HepG2 (cell line): Measurements from ENCODE around the gene TASP1. TPM values are rescaled to one million over a fixed set of nuclear protein-coding genes. Genes with fewer than 3 reads are reported as not detected.

Experiments
- ASH2L ChIP-seq: fragments of 300-600, 200-600 bp; sonication (generic); IDR thresholded peaks from 2 replicates; pipeline ENCODE4 v1.7.0; 2017; ENCODE audit warnings: low read depth, mild to moderate bottlenecking, moderate library complexity, mixed read lengths, low read length; ENCODE audit not compliant: insufficient read length
- BHLHE40 ChIP-seq: IDR thresholded peaks from 2 replicates; pipeline ENCODE4 v1.6.1; 2011; ENCODE audit warnings: low read length, improper control_type of control experiment
- DBP ChIP-seq: sonication (generic); formaldehyde crosslinking; IDR thresholded peaks from 2 replicates; pipeline ENCODE4 v1.4.0; 2020; ENCODE audit warnings: missing genetic modification reagents; ENCODE audit errors: not compliant biosample characterization
- E2F2 ChIP-seq: sonication (generic); formaldehyde crosslinking; IDR thresholded peaks from 2 replicates; pipeline ENCODE4 v1.4.0; 2020; ENCODE audit warnings: missing genetic modification reagents, borderline replicate concordance
- KLF9 ChIP-seq: IDR thresholded peaks from 2 replicates; pipeline ENCODE4 v1.6.1; 2016; ENCODE audit warnings: low read depth
- NFE2 ChIP-seq: sonication (generic); formaldehyde crosslinking; IDR thresholded peaks from 2 replicates; pipeline ENCODE4 v1.4.0; 2020; ENCODE audit warnings: missing genetic modification reagents
- NFKB2 ChIP-seq: sonication (generic); formaldehyde crosslinking; IDR thresholded peaks from 2 replicates; pipeline ENCODE4 v1.4.0; 2020; ENCODE audit warnings: missing genetic modification reagents, borderline replicate concordance
- POGK ChIP-seq: sonication (generic); formaldehyde crosslinking; conservative IDR thresholded peaks from 2 replicates; pipeline ENCODE4 v1.8.0; 2022; ENCODE audit warnings: mild to moderate bottlenecking, moderate library complexity, missing genetic modification reagents
- SOX6 ChIP-seq, 2 experiments: fragments of 450-650 bp in 1 of 2; sonication (generic) in 1 of 2; formaldehyde crosslinking in 1 of 2; IDR thresholded peaks; 2 replicates each; pipeline versions ENCODE4 v1.4.0 to v1.6.1; 2017 to 2020; ENCODE audit warnings: antibody characterized with exemption in 1 of 2, mild to moderate bottlenecking in 1 of 2, missing genetic modification reagents in 1 of 2
- ZBTB33 ChIP-seq: sonication (generic); formaldehyde crosslinking; IDR thresholded peaks from 2 replicates; pipeline ENCODE4 v1.4.0; 2020; ENCODE audit warnings: missing genetic modification reagents
- ZMYM4 ChIP-seq: sonication (generic); formaldehyde crosslinking; IDR thresholded peaks from 2 replicates; pipeline ENCODE4 v1.8.1; 2023; ENCODE audit warnings: mild to moderate bottlenecking, missing genetic modification reagents
- ZNF260 ChIP-seq: sonication (generic); formaldehyde crosslinking; IDR thresholded peaks from 2 replicates; pipeline ENCODE4 v1.4.0; 2020; ENCODE audit warnings: missing genetic modification reagents, low read depth, mild to moderate bottlenecking, borderline replicate concordance
- ZNF432 ChIP-seq: sonication (generic); formaldehyde crosslinking; IDR thresholded peaks from 2 replicates; pipeline ENCODE4 v1.5.0; 2020; ENCODE audit warnings: missing genetic modification reagents, mild to moderate bottlenecking, borderline replicate concordance
- ZNF513 ChIP-seq: sonication (generic); formaldehyde crosslinking; conservative IDR thresholded peaks from 2 replicates; pipeline ENCODE4 v1.5.0; 2020; ENCODE audit warnings: missing genetic modification reagents
- ZNF639 ChIP-seq: conservative IDR thresholded peaks from 2 replicates; pipeline ENCODE4 v1.6.1; 2018; ENCODE audit warnings: missing genetic modification reagents
- ZNF7 ChIP-seq: IDR thresholded peaks from 2 replicates; pipeline ENCODE4 v1.6.1; 2016; ENCODE audit warnings: missing biosample characterization, missing genetic modification reagents
- ZNF761 ChIP-seq: sonication (generic); formaldehyde crosslinking; conservative IDR thresholded peaks from 2 replicates; pipeline ENCODE4 v1.4.0; 2020; ENCODE audit warnings: mild to moderate bottlenecking, missing genetic modification reagents
- ZNF776 ChIP-seq: sonication (generic); formaldehyde crosslinking; IDR thresholded peaks from 2 replicates; pipeline ENCODE4 v1.4.0; 2020; ENCODE audit warnings: mild to moderate bottlenecking, missing genetic modification reagents
- ZNF790 ChIP-seq: sonication (generic); formaldehyde crosslinking; IDR thresholded peaks from 2 replicates; pipeline ENCODE4 v1.8.0; 2022; ENCODE audit warnings: missing genetic modification reagents, mild to moderate bottlenecking, borderline replicate concordance
- ZNF879 ChIP-seq: sonication (generic); formaldehyde crosslinking; IDR thresholded peaks from 2 replicates; pipeline ENCODE4 v1.8.1; 2023; ENCODE audit warnings: missing genetic modification reagents
- ZNF891 ChIP-seq: sonication (generic); formaldehyde crosslinking; IDR thresholded peaks from 2 replicates; pipeline ENCODE4 v1.5.0; 2020; ENCODE audit warnings: mild to moderate bottlenecking, missing genetic modification reagents
- polyA plus RNA-seq, 8 experiments: library from polyadenylated mRNA; depleted of rRNA in 3 of 8; stranded (reverse) in 7 of 8; unstranded in 1 of 8; fragments of >200 nt; fragmentation: Illumina TruSeq in 4 of 8; extraction: Trizol in 4 of 8; gene quantifications; 2 replicates each; pipeline versions ENCODE4 v1.2.1 to v1.2.3, GENCODE V29; 2011 to 2016; ENCODE audit warnings: low read depth in 4 of 8, missing spikeins in 1 of 8, mixed read lengths in 1 of 8; ENCODE audit not compliant: insufficient read depth in 1 of 8
- total RNA-seq, 5 experiments: library from RNA; depleted of rRNA; stranded (reverse); fragments of >200 nt; fragmentation: Illumina TruSeq; extraction: Trizol; gene quantifications; 2 replicates each; pipeline ENCODE4 v1.2.3, GENCODE V29; 2016; ENCODE audit warnings: low read depth in 1 of 5

TASP1 gene
- total and polyA plus RNA-seq, 2 of the 13 experiments (the other 11 are each of a cell fraction or from before 2014, with no cell fraction given) = 10.0 to 25.2 TPM

- TF ChIP-seq POGK (CRISPR knock-in tag) (no peak), ZNF891 (CRISPR knock-in tag) (no peak), KLF9 (no peak), ZNF639 (CRISPR knock-in tag) (no peak), ZNF7 (CRISPR knock-in tag) (no peak), BHLHE40 (no peak), ZNF761 (CRISPR knock-in tag) (0 out of 2 replicates have a peak, but pooled peaks have one; percentile 44), SOX6 (IDR thresholded peaks at IDR 0.05) (no peak), SOX6 (CRISPR knock-in tag; IDR thresholded peaks at IDR 0.05) (peak; percentile 26; the same call in 1 of the 2 replicates), DBP (CRISPR knock-in tag) (no peak), ZNF790 (CRISPR knock-in tag) (no peak), E2F2 (CRISPR knock-in tag) (no peak), ZNF879 (CRISPR knock-in tag) (no peak), ZMYM4 (CRISPR knock-in tag) (peak; percentile 57; the same call in 1 of the 2 replicates), ZBTB33 (CRISPR knock-in tag) (peak; percentile 68; the same call in 1 of the 2 replicates), ZNF432 (CRISPR knock-in tag) (no peak), ZNF776 (CRISPR knock-in tag) (no peak), ZNF260 (CRISPR knock-in tag) (no peak), NFE2 (CRISPR knock-in tag) (no peak), NFKB2 (CRISPR knock-in tag) (no peak), ASH2L (peak; percentile 93), ZNF513 (CRISPR knock-in tag) (no peak)
These were observed 214.4 kb downstream of the TASP1 start (continued) for GRCh38 chr20:13424174-13424833.
